Mesothelial cell of epicardium (in vitro differentiated cells): ENCODE results near the gene NUP210. TPM values are rescaled to one million over a fixed set of nuclear protein-coding genes. Genes with fewer than 3 reads are reported as not detected.

Experiments
- DNase-seq, 2 experiments: peaks; one replicate each; pipeline ENCODE4 v3.0.0; 2021; ENCODE audit warnings: low spot score in 2 of 2; ENCODE audit not compliant: unreplicated experiment in 2 of 2
- H3K27ac Mint-ChIP-seq: 2 replicates; pipeline ENCODE4 v1.8.0; 2021; ENCODE audit warnings: mixed read lengths
- H3K27me3 Mint-ChIP-seq: 2 replicates; pipeline ENCODE4 v1.8.0; 2021; ENCODE audit warnings: low read depth, mixed read lengths
- H3K36me3 Mint-ChIP-seq: 2 replicates; pipeline ENCODE4 v1.8.0; 2021; ENCODE audit warnings: mixed read lengths
- H3K4me1 Mint-ChIP-seq: 2 replicates; pipeline ENCODE4 v1.8.0; 2021; ENCODE audit warnings: mixed read lengths
- H3K4me3 Mint-ChIP-seq: 2 replicates; pipeline ENCODE4 v1.8.0; 2021; ENCODE audit warnings: mild to moderate bottlenecking, moderate library complexity, mixed read lengths
- H3K9me3 Mint-ChIP-seq: 2 replicates; pipeline ENCODE4 v1.8.0; 2021; ENCODE audit warnings: mixed read lengths
- total RNA-seq: library from RNA; stranded (reverse); gene quantifications from 3 replicates; pipeline ENCODE4 v1.2.1, GENCODE V29; 2021
- TF ChIP-seq, protein P1 (sequence below): fragments of 200-600 bp; sonication (generic); IDR thresholded peaks from one replicate; pipeline ENCODE4 v1.5.0; 2021; ENCODE audit warnings: antibody characterized with exemption; ENCODE audit not compliant: unreplicated experiment

The NUP210 gene
- total RNA-seq, 1 donor from 2014 or later: 27.9 TPM

DNA sequence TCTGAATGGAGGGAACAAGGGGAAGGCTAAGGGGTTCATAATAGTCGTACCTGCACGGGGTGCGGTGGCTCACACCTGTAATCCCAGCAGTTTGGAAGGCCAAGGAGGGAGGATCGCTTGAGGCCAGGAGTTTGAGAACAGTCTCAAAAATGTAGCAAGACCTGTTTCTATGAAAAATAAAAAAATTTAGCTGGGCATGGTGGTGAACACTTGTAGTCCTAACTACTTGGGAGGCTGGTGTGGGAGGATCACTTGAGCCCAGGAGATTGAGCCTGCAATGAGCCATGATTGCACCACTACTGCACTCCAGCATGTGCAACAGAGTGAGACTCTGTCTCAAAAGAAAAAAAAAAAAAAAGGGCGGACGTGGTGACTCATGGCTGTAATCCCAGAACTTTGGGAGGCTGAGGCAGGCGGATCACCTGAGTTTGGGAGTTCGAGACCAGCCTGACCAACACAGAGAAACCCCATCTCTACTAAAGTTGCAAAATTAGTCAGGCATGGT is 42.1 kb upstream of the NUP210 start:
- H3K4me3 Mint-ChIP-seq: no peak overlapping the region
- H3K27me3 Mint-ChIP-seq: peaks cover 4% of the 10 kb centered on the region
- TF ChIP-seq, protein P1, sequence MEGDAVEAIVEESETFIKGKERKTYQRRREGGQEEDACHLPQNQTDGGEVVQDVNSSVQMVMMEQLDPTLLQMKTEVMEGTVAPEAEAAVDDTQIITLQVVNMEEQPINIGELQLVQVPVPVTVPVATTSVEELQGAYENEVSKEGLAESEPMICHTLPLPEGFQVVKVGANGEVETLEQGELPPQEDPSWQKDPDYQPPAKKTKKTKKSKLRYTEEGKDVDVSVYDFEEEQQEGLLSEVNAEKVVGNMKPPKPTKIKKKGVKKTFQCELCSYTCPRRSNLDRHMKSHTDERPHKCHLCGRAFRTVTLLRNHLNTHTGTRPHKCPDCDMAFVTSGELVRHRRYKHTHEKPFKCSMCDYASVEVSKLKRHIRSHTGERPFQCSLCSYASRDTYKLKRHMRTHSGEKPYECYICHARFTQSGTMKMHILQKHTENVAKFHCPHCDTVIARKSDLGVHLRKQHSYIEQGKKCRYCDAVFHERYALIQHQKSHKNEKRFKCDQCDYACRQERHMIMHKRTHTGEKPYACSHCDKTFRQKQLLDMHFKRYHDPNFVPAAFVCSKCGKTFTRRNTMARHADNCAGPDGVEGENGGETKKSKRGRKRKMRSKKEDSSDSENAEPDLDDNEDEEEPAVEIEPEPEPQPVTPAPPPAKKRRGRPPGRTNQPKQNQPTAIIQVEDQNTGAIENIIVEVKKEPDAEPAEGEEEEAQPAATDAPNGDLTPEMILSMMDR: no peak
- no peaks in the 10 kb centered on the region for H3K4me1 Mint-ChIP-seq
- no peaks in the 10 kb centered on the region for H3K9me3 Mint-ChIP-seq
- no peak for DNase-seq
- no peak overlapping the region for H3K27ac Mint-ChIP-seq
- H3K36me3 Mint-ChIP-seq: no peaks in the 10 kb centered on the region

DNA sequence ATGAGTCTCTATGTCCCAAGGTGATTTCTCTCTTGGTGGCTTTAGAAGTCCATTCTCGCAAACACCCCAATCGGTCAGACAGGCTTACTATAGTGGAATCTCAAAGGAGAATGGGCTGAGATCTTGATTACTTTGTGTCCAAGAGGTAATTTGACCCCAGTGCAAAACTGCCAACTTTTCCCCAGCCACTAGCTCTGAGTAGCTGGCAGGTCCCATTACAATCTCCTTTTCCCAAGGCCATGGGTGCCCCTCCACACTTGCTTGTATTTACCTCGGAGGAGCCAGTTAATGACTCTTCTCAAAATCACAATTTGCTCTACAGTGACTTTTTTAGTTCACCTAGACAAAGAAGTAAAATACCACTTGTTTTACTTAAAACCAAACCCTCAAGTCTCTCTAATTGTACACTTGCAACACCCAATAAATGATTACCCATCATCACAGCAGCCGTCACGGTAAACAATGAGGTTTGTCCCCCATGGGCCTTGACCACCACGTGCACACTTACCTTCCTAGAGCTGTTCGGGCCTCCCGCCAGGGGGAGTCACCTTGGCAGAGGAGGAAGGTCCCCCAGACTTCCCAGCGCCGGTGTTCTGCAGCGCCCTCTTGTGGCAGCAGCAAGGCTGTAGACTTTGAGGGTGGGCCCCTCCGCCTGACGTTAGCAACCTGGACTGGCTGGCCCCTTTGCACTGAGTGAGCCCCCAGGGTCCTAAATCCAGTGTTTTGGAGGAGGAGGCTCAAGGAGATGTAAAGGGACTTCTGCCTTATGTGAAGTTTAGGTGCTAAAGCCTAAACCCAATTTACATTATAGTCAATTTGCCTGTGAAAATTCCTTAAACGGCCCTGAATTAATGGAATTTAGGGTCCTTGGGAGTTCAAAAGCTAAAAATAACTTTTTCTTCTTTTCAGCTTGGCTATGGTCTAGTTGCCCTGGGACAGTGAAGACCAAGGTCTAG is 41.3 kb upstream of the NUP210 start:
- H3K27me3 Mint-ChIP-seq: peaks cover 4% of the 10 kb centered on the region
- no peaks in the 10 kb centered on the region for H3K9me3 Mint-ChIP-seq
- no peaks in the 10 kb centered on the region for H3K36me3 Mint-ChIP-seq
- H3K4me1 Mint-ChIP-seq: no peaks in the 10 kb centered on the region
- DNase-seq: peak in 1 of 2 experiments; percentile 70
- TF ChIP-seq, protein P1: peak; percentile 65
- H3K27ac Mint-ChIP-seq: no peak overlapping the region
- H3K4me3 Mint-ChIP-seq: no peak overlapping the region

DNA sequence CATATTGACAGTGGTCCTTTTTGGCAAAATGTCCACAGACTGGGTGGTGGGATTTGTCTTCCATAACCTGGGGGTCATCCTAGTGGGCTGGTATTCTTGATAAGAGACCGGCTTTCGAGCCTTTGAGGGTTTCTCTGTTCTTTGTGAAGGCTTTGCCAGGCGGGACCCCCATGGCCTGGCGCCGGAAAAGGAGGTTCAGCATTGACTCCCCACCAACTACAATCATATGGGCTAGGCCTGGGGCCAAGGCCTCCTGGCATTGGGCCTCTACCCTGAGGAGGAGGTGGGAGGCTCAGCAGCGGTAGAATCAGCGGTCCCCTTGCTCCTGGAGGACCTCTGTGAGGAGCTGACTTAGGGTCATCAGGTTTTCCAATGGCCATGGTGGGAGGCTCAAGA is 40.2 kb upstream of the NUP210 start:
- Mint-ChIP-seq H3K9me3 (no peaks in the 10 kb centered on the region), H3K27ac (no peak overlapping the region), H3K4me3 (no peak overlapping the region), H3K4me1 (peaks cover 6% of the 10 kb centered on the region), H3K27me3 (peaks cover 4% of the 10 kb centered on the region), H3K36me3 (no peaks in the 10 kb centered on the region)
- TF ChIP-seq, protein P1: no peak
- DNase-seq: no peak

DNA sequence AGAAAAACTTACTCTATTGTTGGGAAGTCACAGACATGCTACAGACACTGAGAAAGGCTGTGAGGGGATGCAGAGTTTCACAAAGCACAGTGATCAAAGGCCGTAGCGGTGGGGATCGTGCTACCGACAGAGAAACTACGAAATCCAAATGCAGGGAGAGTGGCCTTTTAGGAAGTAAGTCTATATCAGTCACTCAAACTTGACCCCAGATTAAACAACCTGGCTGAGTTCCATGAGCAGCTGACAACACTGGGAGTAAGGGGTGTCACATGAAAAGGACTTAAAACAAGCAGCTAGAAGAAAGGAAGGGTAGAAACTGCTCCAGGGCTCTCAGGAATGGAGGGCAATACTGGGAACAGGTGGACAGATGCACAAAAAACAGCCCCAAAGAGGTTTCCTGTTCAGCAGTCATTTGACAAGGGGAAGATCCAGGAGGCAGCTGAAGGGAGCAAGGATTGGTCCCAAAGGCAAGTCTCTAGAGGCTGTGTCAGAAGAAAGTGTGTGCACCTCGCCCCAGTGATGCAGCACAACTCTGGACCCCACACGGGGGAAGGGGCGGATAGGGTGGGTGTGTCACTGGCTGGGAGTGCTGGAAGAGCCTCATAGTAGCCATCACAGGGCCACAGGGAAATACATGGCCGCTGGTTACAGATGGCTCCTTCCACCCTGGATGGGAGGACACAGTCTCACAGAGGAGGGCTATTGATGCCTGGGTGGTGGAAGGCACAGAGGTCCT is 39.7 kb upstream of the NUP210 start:
- no peak overlapping the region for H3K4me3 Mint-ChIP-seq
- TF ChIP-seq, protein P1: no peak
- no peaks in the 10 kb centered on the region for H3K9me3 Mint-ChIP-seq
- H3K4me1 Mint-ChIP-seq: peaks cover 10% of the 10 kb centered on the region
- H3K36me3 Mint-ChIP-seq: no peaks in the 10 kb centered on the region
- no peak for DNase-seq
- no peak overlapping the region for H3K27ac Mint-ChIP-seq
- peaks cover 4% of the 10 kb centered on the region for H3K27me3 Mint-ChIP-seq

DNA sequence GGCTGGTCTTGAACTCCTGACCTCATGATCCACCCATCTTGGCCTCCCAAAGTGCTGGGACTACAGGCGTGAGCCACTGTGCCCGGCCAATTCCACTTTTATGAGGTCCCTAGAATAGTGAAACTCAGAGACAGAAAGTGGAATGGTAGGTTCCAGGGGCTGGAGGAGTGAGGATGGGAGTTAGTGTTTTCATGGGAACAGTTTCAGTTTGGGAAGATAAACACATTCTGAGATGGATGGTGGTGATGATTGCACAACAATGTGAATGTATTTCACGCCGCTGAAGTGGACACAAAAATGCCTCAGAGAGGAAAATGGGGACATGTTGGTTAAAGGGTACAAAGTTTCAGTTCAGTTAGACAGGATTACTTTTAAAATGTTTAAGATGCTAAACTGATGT is 37.5 kb upstream of the NUP210 start:
- no peak for DNase-seq
- Mint-ChIP-seq H3K4me3 (no peak overlapping the region), H3K9me3 (no peaks in the 10 kb centered on the region), H3K27ac (no peak overlapping the region), H3K4me1 (peaks cover 10% of the 10 kb centered on the region), H3K27me3 (peaks cover 4% of the 10 kb centered on the region), H3K36me3 (no peaks in the 10 kb centered on the region)
- TF ChIP-seq, protein P1: no peak
